Caki2 (cell line): ENCODE data around the gene ATP6V1D. TPM values are rescaled to one million over a fixed set of nuclear protein-coding genes. Genes with fewer than 3 reads are reported as not detected.
"Not testable (repeated sequence)": the region's sequence is repeated elsewhere in the genome, so short reads cannot be mapped to it uniquely, and the experiment has no call there.

Source experiments
- DNase-seq: peaks from one replicate; pipeline ENCODE4 v3.0.0-alpha.2; 2015; ENCODE audit warnings: low read depth
- in situ Hi-C: cut with HindIII; loops from 2 replicates; pipeline ENCODE4 v1.10.0; 2016; ENCODE audit warnings: low sequenced_read_pairs, low pct_unique_long_range_greater_than_20kb, mixed read lengths
- total RNA-seq: library from RNA; depleted of rRNA; stranded (reverse); fragments of >200 nt; shearing (Covaris generic); gene quantifications from 2 replicates; pipeline ENCODE4 v1.2.3, GENCODE V29; 2014; ENCODE audit warnings: low replicate concordance; rRNA removed

The ATP6V1D gene
- total RNA-seq = 46.0 and 66.2 TPM in 2 replicates

GRCh38 chr14:67359775-67360469 is at the start of gene ATP6V1D, which contains the start of gene EIF2S1:
TSS of gene ATP6V1D (minus strand) at chr14:67359804. CDS start at chr14:67359698, 106 bp downstream.
TSS of gene EIF2S1 (plus strand) at chr14:67360328. CDS start at chr14:67364768, 4,440 bp downstream.
- DNase-seq = peak; percentile 97
- in situ Hi-C loops = no loop called here

GRCh38 chr14:67408122-67408801 is 48.7 kb upstream of the ATP6V1D start:
- DNase-seq, in situ Hi-C loops: not testable (repeated sequence)

- in situ Hi-C loops = no loop called here
- DNase-seq = no peak
Measured at GRCh38 chr14:67405771-67406170, 46.2 kb upstream of the ATP6V1D start.

GRCh38 chr14:67400434-67400833 is 40.8 kb upstream of the ATP6V1D start:
- in situ Hi-C loops = no loop called here
- no peak for DNase-seq

GRCh38 chr14:67397536-67397935 is 37.9 kb upstream of the ATP6V1D start:
- DNase-seq = no peak
- in situ Hi-C loops = no loop called here

DNA sequence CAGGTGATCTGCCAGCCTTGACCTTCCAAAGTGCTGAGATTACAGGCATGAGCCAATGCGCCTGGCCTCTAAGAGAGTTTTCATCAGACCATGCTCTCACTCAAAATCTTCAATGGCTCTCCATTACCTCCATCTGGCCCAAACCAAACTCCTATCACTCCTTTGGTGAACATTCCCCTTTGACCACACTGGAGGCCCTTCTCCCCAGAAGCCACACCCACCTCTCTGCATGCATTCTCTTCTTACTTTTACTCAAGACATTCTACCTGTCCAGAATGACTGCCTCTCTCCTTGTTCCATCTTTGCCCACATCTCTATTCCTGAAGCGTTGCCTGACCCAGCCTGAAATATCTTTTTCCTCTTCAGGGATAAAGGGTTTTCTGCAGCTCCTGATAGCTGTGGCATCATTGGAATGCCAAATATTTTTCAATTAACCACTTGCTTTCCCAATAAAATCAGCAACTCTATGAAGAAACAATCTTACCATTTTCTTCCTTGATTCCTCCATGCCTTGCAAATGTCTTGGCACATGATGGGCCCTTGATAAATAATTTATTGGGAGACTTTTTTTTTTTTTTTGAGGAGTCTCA is 36.9 kb upstream of the ATP6V1D start:
- in situ Hi-C loops = no loop called here

DNA sequence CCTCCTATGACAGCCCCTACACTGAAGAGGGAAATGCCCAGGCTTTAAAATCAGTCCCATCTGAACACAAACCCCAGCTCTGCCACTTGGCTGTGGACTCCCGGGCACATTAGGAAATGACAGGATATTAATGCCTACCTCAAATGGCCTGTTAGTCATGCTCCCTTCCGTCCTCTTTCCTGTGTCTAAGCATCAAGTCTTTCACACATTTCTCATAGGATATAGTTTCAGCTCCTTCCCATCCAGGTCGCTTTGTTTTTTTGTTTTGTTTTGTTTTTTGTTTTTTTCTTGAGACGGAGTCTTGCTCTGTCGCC is 36.2 kb upstream of the ATP6V1D start:
- in situ Hi-C loops = no loop called here
- no peak for DNase-seq

More for the DNA sequence above, 36.9 kb upstream of the ATP6V1D start:
- no peak for DNase-seq

DNA sequence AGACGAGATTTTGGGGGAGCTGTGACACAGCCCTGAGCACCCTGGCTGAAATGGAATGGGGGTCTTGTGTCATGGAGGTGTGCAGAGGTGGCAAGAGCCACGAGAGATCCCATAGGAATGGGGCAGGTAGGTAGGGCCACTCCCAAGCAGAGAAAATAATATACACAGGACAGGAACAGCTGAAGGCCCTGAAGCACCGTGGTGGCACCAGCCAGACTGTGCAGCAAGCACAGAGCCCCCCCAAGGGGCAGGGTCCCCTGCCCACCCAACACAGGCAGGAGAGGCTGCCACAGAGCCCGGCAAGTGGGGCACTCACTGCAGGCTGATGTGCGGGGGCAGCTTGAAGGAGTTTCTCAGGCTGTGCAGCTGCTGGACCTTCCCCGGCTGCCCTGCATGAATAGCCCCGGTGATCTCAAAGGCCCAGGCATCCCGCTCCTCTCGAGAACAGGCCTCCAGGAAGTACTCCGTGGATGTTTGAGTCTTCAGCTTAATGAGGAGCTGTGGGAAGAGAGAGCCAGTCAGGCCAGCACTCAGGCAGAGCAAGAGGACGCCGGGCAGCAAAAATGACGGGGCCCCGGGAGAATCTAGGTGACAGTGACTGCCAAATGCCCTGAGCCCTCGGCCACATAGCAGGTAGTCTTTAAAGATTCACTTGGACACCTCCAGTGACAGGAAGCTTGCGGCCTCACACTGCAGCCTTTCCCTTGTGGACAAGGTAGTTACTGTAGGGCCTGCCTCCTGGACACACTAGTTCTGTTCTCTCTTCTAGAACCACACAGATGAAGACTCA is 35.7 kb upstream of the ATP6V1D start:
- no peak for DNase-seq
- in situ Hi-C loops = no loop called here

DNA sequence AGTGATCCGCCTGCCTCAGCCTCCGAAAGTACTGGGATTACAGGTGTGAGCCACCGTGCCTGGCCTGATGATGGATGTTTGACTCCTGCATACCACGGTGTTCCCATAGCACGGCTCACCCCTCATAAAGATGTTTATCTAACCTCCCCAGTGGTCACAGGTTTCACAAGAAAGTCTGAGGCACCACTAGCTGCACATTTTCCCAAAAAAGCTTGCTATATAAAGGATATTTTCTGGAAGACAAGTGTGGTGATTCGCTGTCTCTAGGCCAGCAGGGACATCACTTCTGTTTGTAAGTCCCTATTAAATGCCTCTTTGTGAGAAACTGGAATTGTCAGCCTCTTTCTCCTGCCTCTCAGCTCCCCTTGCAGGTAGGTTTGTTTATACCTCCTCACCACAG is 34.1 kb upstream of the ATP6V1D start:
- DNase-seq = no peak
- in situ Hi-C loops = no loop called here

GRCh38 chr14:67392800-67393199 is 33.2 kb upstream of the ATP6V1D start:
- in situ Hi-C loops = no loop called here
- no peak for DNase-seq

DNA sequence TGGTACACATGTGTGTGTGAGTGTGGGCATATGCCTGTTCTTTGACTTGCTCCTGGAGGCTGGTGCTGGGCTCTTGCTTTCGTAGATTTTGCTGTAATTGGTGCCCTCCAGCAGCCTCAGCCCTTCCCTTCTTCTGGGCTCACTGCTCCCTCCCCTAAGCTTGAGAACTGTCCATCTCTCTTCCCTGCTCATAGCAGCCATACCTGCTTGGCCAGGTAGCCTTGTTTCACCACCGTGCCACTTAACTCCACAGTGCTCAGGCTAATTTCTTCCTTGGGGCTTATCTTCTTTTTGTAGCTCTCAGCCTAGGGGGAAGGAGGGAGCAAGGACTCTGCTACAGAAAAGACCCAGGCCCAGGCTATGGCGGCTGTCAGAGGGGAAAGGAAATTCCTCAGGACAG is 32.5 kb upstream of the ATP6V1D start:
- in situ Hi-C loops = no loop called here
- DNase-seq = no peak

DNA sequence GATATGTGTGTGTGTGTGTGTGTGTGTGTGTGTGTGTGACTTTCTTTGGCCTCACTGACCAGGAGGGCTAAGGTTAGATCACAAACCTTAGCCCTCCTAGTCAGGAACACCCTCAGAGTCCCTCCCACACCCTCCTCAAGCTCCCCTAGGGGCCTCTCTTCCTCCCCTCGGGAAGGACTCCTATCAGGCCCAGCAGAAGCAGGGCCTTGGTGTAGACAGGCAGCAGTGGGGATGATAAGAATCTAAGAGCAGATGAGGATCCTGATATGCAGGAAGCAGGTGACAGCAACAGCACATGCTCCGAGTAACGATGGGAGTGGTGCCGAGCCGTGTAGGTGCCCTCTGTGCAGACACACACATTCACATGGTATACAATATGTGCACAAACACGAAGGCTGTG is 31.7 kb upstream of the ATP6V1D start:
- DNase-seq = no peak

GRCh38 chr14:67389811-67390534 is 30.4 kb upstream of the ATP6V1D start:
- in situ Hi-C loops = no loop called here
- no peak for DNase-seq

More for the DNA sequence above, 31.7 kb upstream of the ATP6V1D start:
- in situ Hi-C loops = no loop called here

DNA sequence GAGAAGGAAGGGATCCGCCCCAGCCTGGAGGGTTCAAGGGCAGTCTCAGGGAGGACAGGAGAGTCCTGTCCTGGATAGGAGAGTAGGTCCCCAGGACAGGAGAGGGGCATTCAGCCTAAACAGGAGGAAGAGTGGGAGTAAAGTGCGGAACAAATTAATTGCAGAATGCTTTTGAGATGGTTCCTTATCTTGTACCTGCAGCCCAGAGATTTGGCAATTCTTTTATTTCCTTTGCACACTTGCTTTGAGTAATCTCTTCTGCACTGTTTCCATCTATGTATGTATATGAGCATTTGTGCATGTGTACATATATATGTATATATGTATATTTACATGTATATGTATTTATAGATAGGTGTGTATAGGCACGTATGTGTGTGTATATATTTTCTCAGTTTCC is 29.7 kb upstream of the ATP6V1D start:
- DNase-seq = no peak
- in situ Hi-C loops = no loop called here

DNA sequence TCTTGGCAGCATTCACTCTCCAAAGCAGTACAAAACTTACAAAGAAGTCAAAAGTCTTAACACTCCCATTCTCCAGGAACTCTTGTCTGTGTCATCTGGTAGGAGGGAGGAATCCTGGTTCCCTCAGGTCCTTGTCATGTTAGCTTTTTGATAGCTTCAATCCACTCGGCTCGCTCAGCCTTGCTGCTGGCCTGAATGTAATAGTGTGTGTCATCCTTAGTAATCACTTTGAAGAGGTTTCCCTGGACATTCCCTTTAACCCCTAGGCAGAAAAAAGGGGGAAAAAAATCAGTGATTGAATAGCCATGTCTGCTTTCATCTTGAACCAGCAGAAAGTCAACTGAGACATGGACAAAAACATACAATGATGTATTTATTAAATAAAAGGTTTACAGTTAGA is 27.6 kb upstream of the ATP6V1D start:
- in situ Hi-C loops = no loop called here
- DNase-seq = no peak

DNA sequence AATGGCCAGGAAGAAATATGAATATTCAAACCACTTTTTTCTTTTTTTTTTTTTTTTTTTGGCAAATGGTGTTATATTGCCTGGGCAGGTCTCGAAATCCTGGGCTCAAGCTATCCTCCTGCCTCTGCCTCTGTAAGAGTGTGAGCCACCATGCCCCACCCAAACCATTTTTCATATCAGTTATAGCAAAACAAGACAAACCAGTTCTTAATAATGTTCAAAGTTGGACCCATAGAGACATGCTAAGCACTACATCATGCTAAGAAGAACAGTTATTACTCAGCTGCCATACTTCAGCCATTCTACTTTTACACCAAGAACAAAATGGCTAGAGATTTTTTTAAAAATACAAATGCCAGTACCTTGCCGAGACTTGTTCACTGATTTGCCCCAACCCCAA is 26.0 kb upstream of the ATP6V1D start:
- in situ Hi-C loops = no loop called here
- DNase-seq = no peak

DNA sequence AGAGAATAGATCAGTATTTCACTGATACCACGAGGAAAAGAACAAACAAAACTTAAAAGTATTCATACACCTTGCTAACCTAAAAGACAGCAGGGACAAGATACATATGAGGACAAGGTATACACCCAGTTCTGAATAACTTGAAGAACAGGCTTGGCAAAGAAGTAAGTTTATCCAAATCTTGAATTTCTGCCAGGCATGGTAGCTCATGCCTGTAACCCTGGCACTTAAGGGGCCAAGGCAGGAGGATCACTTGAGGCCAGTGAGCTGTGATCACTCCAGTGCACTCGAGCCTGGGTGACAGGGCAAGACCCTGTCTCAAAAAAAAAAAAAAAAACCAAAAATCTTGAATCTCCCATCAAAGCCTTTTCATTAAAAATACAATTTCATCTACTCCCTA is 25.5 kb upstream of the ATP6V1D start:
- DNase-seq = no peak
- in situ Hi-C loops = no loop called here

GRCh38 chr14:67377916-67378315 is 18.3 kb upstream of the ATP6V1D start:
- in situ Hi-C loops = no loop called here
- DNase-seq = no peak
